A673 (cell line): ENCODE results near the gene PGLYRP1. TPM values are rescaled to one million over a fixed set of nuclear protein-coding genes. Genes with fewer than 3 reads are reported as not detected.

Experiments
- BruUV-seq: library from RNA; stranded (reverse); fragments of 400-500 nt; replicated peaks from 2 replicates; lab custom pipeline; 2021; lab: Mats Ljungman, UMichigan
- CTCF ChIA-PET: fragments of 300-600 bp; sonication (Branson Sonifier 250); formaldehyde crosslinking; loops from one replicate; lab custom pipeline; 2022; ENCODE audit warnings: antibody characterized with exemption; lab: Charles Lee
- POLR2A ChIA-PET: fragments of 300-600 bp; sonication (Branson Sonifier 250); formaldehyde crosslinking; loops from one replicate; lab custom pipeline; 2022; ENCODE audit warnings: antibody characterized with exemption; ENCODE audit not compliant: low non-redundant PET; lab: Charles Lee
- DNase-seq: peaks from one replicate; pipeline ENCODE4 v3.0.0-alpha.2; 2015; ENCODE audit warnings: low spot score
- H3K27ac ChIP-seq: fragments of 200-600 bp; sonication (generic); 2 replicates; pipeline ENCODE4 v1.5.1; 2016; ENCODE audit warnings: mixed run types, low read depth, mild to moderate bottlenecking, mixed read lengths, antibody characterized with exemption, low read length; ENCODE audit not compliant: poor library complexity, severe bottlenecking
- H3K27me3 ChIP-seq: fragments of 200-600 bp; sonication (generic); replicated peaks from 2 replicates; pipeline ENCODE4 v1.6.1; 2017; ENCODE audit warnings: mixed run types, low read depth, mild to moderate bottlenecking, mixed read lengths, antibody characterized with exemption, low read length; ENCODE audit not compliant: insufficient read depth, poor library complexity
- H3K36me3 ChIP-seq: fragments of 200-600 bp; sonication (generic); 2 replicates; pipeline ENCODE4 v1.6.1; 2016; ENCODE audit warnings: mixed run types, mild to moderate bottlenecking, mixed read lengths, antibody characterized with exemption, low read length; ENCODE audit not compliant: insufficient read depth, poor library complexity, severe bottlenecking
- H3K4me1 ChIP-seq: fragments of 200-600 bp; sonication (generic); 2 replicates; pipeline ENCODE4 v1.6.1; 2017; ENCODE audit warnings: mixed run types, mild to moderate bottlenecking, mixed read lengths, antibody characterized with exemption, low read length; ENCODE audit not compliant: insufficient read depth, poor library complexity, severe bottlenecking
- H3K4me3 ChIP-seq: fragments of 200-600 bp; sonication (generic); 2 replicates; pipeline ENCODE4 v1.5.1; 2016; ENCODE audit warnings: low read depth, mixed run types, mild to moderate bottlenecking, mixed read lengths, low read length; ENCODE audit not compliant: poor library complexity, severe bottlenecking
- H3K9me3 ChIP-seq: fragments of 200-600 bp; sonication (generic); 2 replicates; pipeline ENCODE4 v1.6.1; 2016; ENCODE audit warnings: mixed run types, low read depth, mild to moderate bottlenecking, mixed read lengths, antibody characterized with exemption, low read length; ENCODE audit not compliant: poor library complexity, severe bottlenecking
- CTCF ChIP-seq: fragments of 300-800, 200-600 bp; sonication (generic); conservative IDR thresholded peaks from 2 replicates; pipeline ENCODE4 v1.5.1; 2017; ENCODE audit warnings: low read depth, mild to moderate bottlenecking, antibody characterized with exemption, low read length, moderate library complexity, mixed read lengths
- EZH2 ChIP-seq: fragments of 200-600 bp; sonication (generic); IDR thresholded peaks from 2 replicates; pipeline ENCODE4 v1.6.1; 2017; ENCODE audit warnings: borderline replicate concordance, low read depth, mild to moderate bottlenecking, mixed read lengths, antibody characterized with exemption, low read length; ENCODE audit not compliant: poor library complexity, severe bottlenecking
- intact Hi-C: fragments of 100-400 bp; cut with micrococcal nuclease; formaldehyde crosslinking; loops from one replicate; pipeline ENCODE4 v1.10.0; 2022; ENCODE audit not compliant: unreplicated experiment
- microRNA-seq: library from miRNA; unstranded; fragments of <30 nt; microRNA quantifications from one replicate; pipeline ENCODE4 v1.2.0, GENCODE V29; 2021
- total RNA-seq: library from RNA; stranded (reverse); gene quantifications from 2 replicates; pipeline ENCODE4 v1.2.3, GENCODE V29; 2021

Gene PGLYRP1
- total RNA-seq, 1 experiment from 2014 or later = not detected

GRCh38 chr19:45972081-45972946, 50.5 kb downstream of the PGLYRP1 start:
- peaks cover 56% of the 10 kb centered on the region for H3K27me3 ChIP-seq
- no peak for TF ChIP-seq CTCF
- no peak for TF ChIP-seq EZH2
- H3K4me3 ChIP-seq = no peak overlapping the region
- H3K27ac ChIP-seq = no peak overlapping the region
- BruUV-seq = no TSS peak
- intact Hi-C loops = no loop called here
- CTCF ChIA-PET = no interaction called here
- no peaks in the 10 kb centered on the region for H3K9me3 ChIP-seq
- no peaks in the 10 kb centered on the region for H3K36me3 ChIP-seq
- no peak for DNase-seq
- no peaks in the 10 kb centered on the region for H3K4me1 ChIP-seq
- POLR2A ChIA-PET = no interaction called here

- Histone ChIP-seq H3K27me3 (peaks cover 63% of the 10 kb centered on the region), H3K36me3 (no peaks in the 10 kb centered on the region), H3K9me3 (no peaks in the 10 kb centered on the region), H3K4me3 (no peak overlapping the region), H3K4me1 (no peaks in the 10 kb centered on the region), H3K27ac (no peak overlapping the region)
- no peak for DNase-seq
- intact Hi-C loops = no loop called here
- BruUV-seq = no TSS peak
- ChIA-PET POLR2A (no interaction called here), CTCF (no interaction called here)
- TF ChIP-seq EZH2 (no peak), CTCF (no peak)
These were observed 51.5 kb downstream of the PGLYRP1 start for GRCh38 chr19:45971260-45971902.

- ChIA-PET CTCF (no interaction called here), POLR2A (no interaction called here)
- Histone ChIP-seq H3K36me3 (no peaks in the 10 kb centered on the region), H3K9me3 (no peaks in the 10 kb centered on the region), H3K4me1 (no peaks in the 10 kb centered on the region), H3K27me3 (peaks cover 69% of the 10 kb centered on the region), H3K4me3 (no peak overlapping the region), H3K27ac (no peak overlapping the region)
- DNase-seq = no peak
- TF ChIP-seq EZH2 (no peak), CTCF (no peak)
- intact Hi-C loops = no loop called here
- BruUV-seq = no TSS peak
These were observed 53.2 kb downstream of the PGLYRP1 start for GRCh38 chr19:45969676-45970075.

Small RNA genes within 50 kb of the gene (microRNA-seq; reads per million reads assigned to microRNA genes)
- 549 reads per million, percentile 77 among the genes with 10 or more reads in this experiment for gene MIR769

Other genes with a start within 250 kb of the PGLYRP1 start
- 79.9 and 82.0 TPM in 2 replicates for gene DMPK, start 240.6 kb downstream of the PGLYRP1 start, total RNA-seq
- 79.2 and 86.7 TPM in 2 replicates for gene DMWD, start 230.2 kb downstream of the PGLYRP1 start, total RNA-seq
- 0.15 and 0.19 TPM in 2 replicates for gene RSPH6A, start 207.7 kb downstream of the PGLYRP1 start, total RNA-seq
- gene SYMPK, start 159.9 kb downstream of the PGLYRP1 start, total RNA-seq = 85.5 and 92.4 TPM in 2 replicates
- not detected in 2 replicates for gene FOXA3, start 158.7 kb downstream of the PGLYRP1 start, total RNA-seq
- 29.7 and 34.5 TPM in 2 replicates for gene IRF2BP1, start 136.9 kb downstream of the PGLYRP1 start, total RNA-seq
- 11.4 and 13.5 TPM in 2 replicates for gene MYPOP, start 120.4 kb downstream of the PGLYRP1 start, total RNA-seq
- not detected in 2 replicates for gene NANOS2, start 108.3 kb downstream of the PGLYRP1 start, total RNA-seq
- not detected in 2 replicates for gene NOVA2, start 49.2 kb downstream of the PGLYRP1 start, total RNA-seq
- 15.4 and 16.5 TPM in 2 replicates for gene CCDC61, start 27.6 kb downstream of the PGLYRP1 start, total RNA-seq
- gene IGFL4, start 17.9 kb upstream of the PGLYRP1 start, total RNA-seq = not detected in 2 replicates
- gene IGFL3, start 101.6 kb upstream of the PGLYRP1 start, total RNA-seq = not detected in 2 replicates
- 0.45 and 0.59 TPM in 2 replicates for gene IGFL2, start 125.2 kb upstream of the PGLYRP1 start, total RNA-seq
- not detected in 2 replicates for gene IGFL1, start 206.7 kb upstream of the PGLYRP1 start, total RNA-seq